Measurements from ENCODE around the gene PECR.
"Not testable (repeated sequence)": the region's sequence is repeated elsewhere in the genome, so short reads cannot be mapped to it uniquely, and the experiment has no call there.

PECR gene

GRCh38 chr2:216104691-216105090 lies 23.1 kb upstream of the PECR start:
- no peak for DNase-seq (ENCODE audit: low spot score)

- no peak for DNase-seq (ENCODE audit: low spot score)
Observed at GRCh38 chr2:216103213-216103612, 21.6 kb upstream of the PECR start.

- DNase-seq (ENCODE audit: low spot score), result no peak
Observed at GRCh38 chr2:216101109-216101508, 19.5 kb upstream of the PECR start.

DNA sequence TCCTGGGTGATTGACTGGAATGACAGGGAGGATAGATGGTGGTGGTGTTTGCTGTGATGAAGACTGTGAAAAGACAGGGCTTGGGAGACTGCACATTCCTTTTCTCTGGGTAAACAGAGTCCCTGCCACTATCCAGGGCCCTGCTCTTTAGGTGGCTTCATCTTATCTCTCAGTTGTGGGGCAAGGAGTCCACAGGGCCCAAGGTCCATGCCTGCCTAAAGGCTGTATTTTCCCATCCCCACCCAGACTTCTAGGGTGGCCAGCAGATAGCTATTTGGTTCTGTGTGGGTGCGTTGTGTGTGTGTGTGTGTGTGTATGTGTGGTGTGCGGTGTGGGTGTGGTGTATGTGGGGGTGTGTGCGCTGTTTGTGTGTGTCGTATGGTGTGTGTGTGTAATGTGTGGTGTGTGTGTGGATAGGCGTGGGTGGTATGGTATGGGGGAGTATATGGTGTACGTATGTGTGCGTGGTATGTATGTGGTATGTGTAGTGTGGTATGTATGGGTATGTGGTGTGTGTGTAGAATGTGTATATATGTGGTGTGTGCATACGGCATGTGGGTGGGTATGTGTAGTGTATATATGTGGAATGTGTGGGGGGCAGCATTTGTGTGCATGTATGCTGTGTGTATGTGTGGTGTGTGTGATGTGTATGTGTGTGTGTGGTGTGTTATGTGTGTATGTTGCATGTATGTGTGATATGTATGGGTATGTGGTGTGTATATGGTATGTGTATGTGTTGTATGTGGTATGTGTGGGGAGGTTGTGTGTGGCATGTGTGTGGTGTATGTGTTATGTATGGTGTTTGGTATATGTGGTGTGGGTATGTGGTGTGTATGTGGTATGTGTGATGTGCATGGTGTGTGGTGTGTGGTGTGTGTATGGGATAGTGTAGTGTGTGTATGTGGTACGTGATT lies 17.1 kb upstream of the PECR start:
- DNase-seq (ENCODE audit: low spot score), result no peak

- no peak for DNase-seq (ENCODE audit: low spot score)
Observed at GRCh38 chr2:216094701-216095100, 13.1 kb upstream of the PECR start.

DNA sequence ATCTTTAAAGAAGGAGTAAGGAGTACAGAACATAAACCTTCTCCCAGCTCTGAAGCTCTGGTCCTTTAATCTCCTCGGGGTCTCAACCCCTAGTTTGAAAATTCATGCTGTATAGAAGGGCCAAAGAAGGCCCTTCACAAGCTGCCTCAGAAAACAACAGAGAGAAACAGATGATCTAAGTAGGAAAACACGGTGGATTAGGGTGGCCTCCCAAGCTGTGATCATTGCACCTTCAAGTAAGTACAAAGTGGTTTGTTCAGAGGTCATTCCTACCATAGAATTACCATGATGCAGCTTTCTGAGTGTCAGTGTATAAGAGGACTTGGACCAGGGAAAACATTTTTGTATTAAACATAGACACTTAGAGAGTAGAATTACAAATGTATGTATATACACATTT lies 11.0 kb upstream of the PECR start:
- DNase-seq (ENCODE audit: low spot score), result no peak

DNA sequence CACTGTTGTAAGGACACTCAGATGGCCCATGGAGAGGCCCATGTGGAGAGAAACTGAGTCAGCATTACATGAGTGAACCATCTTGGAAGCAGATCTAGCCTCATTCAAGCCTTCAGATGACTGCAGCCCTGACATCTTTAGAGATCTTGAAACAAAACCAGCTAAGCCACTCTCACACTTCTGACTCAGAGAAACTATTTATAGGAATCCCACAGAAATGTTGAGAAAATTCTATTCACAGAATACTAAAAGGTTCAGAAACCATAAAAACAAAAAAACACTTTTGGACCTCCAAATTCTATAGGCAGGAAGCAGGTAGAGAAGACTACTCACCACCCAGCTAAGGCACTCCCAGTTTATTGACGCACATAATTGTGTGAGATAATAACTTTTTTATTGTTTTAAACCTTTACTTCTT lies 8.8 kb upstream of the PECR start:
- peak; percentile 41 for DNase-seq (ENCODE audit: low spot score)

DNA sequence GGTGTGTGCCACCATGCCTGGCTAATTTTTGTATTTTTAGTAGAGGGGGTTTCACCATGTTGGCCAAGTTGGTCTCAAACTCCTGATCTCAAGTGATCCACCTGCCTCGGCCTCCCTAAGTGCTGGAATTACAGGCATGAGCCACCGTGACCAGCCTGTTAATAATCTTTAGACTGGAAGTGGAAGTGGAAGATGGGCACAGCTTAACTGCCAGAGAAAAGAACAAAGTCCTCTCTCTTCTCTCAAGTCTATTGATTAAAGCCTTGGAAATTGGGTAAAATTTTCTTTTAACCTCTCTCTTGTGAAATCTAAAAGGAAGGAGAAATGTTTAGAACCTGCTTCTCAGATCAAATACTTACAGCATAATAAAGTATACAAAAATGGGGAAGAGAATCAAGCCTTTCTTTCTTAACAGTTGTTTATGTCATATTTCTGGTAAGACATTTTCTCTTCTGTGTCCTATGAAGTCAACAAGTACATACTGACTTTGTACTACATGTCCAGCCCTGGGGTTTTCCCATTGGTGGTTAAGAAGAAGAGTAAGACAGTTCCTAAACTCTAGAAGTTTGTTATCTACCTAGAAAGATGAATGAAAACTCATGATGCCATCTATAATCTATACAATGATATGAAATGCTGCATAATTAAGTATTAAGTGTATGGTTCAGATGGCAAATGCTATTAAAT lies 4.7 kb upstream of the PECR start:
- DNase-seq (ENCODE audit: low spot score), result no peak

GRCh38 chr2:216084547-216084946 lies 2.9 kb upstream of the PECR start:
- DNase-seq (ENCODE audit: low spot score), result no peak

DNA sequence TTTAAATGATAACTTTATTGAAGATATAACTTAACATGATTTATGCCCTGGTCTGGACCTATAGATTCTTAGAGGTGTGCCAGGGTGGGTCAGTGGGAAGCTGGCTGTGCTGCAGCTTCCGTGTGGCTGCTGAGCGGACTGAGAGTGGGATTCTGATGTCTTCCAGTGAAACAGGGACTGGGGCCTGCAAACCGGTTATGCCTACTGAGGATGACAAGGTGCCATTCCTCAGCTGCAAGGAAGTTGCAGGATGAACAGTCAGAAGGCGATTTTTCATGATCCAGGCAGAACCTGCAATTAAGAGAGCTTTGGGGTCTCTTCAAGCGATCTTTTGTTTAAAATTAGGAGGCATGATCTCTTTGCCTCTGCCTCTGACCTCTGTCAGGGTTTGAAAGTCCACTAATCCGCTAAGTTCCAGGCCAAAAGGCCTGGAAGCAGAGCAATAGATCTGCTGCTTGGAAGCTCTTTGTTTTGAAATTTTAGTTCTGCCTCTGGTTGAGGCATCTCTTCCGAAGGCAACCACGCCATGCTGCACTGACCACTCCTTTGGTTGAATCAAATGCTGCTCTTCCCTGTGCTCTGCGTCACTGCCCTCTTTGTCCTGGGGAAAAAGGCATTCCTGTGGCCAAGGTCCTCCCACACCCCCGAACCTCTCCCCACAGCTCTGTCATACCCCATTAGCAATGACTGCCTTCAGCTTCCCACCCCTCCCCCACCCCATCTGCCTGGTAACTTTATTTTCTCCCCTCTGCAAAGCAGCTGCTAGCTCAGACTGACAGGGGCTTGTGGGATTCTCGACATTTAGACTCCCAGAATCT lies 2.1 kb upstream of the PECR start:
- no peak for DNase-seq (ENCODE audit: low spot score)

DNA sequence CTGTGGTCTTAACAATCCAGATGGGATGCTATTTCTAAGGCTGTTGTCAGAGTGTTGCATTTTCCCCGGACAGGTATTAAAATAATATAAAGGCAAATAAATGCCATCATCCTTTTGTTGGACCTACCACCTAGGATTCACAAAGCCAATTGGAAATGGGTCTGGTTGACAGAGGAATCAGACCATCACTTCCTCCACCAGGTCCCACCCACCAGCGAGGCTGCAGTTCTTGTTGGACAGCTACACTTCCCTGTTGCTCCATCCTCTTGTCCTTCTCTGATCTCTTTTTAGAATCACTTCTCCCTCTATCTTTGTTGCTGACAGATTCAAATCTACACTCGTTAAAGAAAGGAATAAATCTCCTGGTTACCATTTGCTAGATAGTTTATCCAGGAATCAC lies 1.2 kb upstream of the PECR start:
- DNase-seq (ENCODE audit: low spot score), result no peak

DNA sequence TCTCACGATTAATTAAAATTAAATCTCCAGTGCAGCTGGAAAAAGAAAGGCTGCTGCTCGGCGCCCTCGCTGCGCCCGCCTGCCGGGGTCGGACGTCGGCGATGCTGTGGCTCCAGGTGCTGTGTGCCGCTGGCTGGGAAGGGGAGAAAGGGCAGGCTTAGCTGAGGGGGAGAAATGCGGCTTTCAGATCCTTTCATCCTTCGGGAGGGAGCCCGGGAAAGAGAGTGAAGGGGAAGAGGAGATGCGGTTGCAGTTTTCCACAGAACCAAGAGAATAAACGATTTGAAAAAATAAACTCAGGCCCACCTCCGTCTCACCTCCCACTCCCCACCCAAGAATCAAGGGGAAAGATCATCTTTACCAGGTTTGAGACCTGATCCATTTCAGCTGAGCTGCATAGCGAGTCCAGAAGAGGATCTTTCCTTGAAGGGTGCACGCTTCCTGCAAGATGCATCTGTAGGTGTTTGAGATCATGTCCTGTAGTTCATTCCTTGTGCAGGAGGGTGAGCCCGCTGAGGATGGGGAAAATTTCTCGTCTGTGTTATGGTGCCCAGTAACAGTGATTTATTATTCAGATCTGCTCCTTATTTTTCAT lies 605 bp upstream of the PECR start:
- peak; percentile 27 for DNase-seq (ENCODE audit: low spot score)

DNA sequence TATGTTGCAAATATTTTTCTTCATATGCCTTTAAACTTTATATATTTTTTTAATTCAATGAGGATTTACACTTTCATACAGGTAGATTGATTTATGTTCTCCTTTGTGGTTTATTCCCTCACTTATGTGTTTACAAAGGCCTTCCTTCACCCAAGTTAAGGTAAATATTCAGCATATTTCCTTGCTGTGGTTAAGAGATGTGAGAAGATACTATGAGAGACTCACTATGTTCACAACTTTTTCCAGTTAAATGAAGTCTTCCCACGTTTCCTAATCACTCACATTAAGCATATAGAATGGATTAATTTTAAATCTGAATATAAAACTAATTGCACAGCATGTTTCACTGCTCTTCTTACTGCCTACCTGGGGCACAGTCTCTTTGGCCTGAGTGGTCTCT lies 597 bp downstream of the PECR start:
- DNase-seq (ENCODE audit: low spot score), result no peak

DNA sequence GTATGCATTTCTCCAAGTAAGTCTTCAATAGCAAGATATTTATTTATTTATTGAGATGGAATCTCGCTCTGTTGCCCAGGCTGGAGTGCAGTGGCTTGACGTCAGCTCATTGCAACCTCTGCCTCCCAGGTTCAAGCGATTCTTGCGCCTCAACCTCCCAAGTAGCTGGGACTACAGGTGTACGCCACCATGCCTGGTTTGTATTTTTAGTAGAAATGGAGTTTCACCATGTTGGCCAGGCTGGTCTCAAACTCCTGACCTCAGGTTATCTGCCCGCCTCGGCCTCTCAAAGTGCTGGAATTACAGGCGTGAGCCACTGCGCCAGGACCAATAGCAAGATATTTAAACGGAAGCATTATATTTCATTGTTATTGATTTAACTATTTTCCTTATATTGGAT lies 1.6 kb downstream of the PECR start:
- not testable (repeated sequence) for DNase-seq (ENCODE audit: low spot score)

- DNase-seq (ENCODE audit: low spot score), result no peak
Observed at GRCh38 chr2:216078776-216079175, 2.8 kb downstream of the PECR start.

GRCh38 chr2:216075510-216076485 lies 5.8 kb downstream of the PECR start:
- DNase-seq (ENCODE audit: low spot score), result no peak

DNA sequence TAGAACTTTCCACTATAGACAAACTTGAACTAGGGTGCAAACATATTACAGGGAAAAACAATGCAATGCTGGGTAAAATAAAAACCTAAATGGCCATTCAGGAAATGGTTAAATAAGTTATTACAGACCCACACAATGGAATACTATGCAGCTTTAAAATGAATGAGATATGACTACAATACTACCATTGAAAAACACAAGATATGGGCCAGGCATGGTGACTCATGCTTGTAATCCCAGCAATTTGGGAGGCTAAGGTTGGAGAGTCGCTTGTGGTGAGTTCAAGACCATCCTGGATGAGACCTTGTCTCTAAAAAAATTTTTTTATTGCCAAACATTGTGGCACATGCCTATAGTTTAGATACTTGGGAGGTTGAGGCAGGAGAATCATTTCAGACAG lies 6.8 kb downstream of the PECR start:
- no peak for DNase-seq (ENCODE audit: low spot score)

GRCh38 chr2:216074380-216074779 lies 7.2 kb downstream of the PECR start:
- no peak for DNase-seq (ENCODE audit: low spot score)

- no peak for DNase-seq (ENCODE audit: low spot score)
Observed at GRCh38 chr2:216073773-216074172, 7.8 kb downstream of the PECR start.

GRCh38 chr2:216072473-216072872 lies 9.1 kb downstream of the PECR start:
- no peak for DNase-seq (ENCODE audit: low spot score)
